ENCODE results near the gene ADRA2C.

DNA sequence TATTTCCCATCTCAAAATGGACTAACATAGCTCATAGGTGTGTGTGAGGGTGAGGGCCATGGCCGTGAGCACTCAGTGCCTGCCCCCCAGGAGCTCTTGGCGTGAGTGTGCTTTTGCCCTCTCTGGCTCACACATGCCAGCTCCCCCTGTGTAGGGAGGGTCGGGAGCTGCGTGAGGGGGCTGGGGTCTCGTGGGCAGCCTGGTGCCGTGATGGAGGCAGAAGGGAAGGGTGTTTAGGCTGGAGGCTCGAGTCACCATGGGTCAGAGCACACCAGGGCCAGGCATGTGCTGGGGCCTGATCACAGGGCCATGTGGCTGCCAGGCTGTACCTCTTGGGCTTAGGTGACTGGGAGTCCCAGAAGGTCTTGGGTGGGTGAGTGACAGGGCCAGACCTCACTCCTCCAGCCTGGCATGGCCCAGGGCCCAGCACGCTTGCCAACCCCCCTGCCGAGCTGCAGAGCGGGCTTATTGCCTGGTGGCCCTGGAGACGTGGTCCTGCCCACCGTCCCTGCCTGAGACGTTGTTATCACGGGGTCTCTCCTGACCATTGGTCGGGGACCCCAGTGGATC lies 44.0 kb downstream of the ADRA2C start:
- no peak for TF ChIP-seq CTCF (IDR thresholded peaks at IDR 0.05; ENCODE audit: low read depth, low read length)
- no peak for TF ChIP-seq EZH2phosphoT487 (IDR thresholded peaks at IDR 0.05; ENCODE audit: low read depth)
